ENCODE data around the gene HCAR3.

The HCAR3 gene

DNA sequence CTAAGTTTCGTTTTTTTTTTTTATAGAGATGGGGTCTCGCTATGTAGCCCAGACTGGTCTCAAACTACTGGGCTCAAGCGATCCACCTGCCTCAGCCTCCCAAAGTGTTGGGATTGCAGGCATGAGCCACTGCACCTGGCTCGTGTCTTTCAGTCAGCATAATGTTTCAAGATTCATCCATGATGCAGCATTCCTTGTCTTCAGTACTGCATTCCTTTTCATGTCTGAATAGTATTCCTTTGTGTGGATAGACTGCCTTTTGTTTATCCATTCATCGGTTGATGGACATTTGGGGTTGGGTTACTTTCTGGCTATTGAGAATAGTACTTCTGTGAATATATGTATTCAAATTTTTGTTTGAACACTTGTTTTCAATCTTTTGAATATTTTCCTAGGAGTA is 50.9 kb downstream of the HCAR3 start:
- no peak for DNase-seq

GRCh38 chr12:122665349-122665748 is 51.3 kb downstream of the HCAR3 start:
- no peak for DNase-seq

Measured in activated gamma-delta T cell (primary cell).